Glutamatergic neuron (in vitro differentiated cells): ENCODE measurements around the gene LMLN. TPM values are rescaled to one million over a fixed set of nuclear protein-coding genes. Genes with fewer than 3 reads are reported as not detected.
A peak's percentile ranks its signal among the peaks of the same experiment; 100 is the strongest.
"Not testable (repeated sequence)": the region's sequence is repeated elsewhere in the genome, so short reads cannot be mapped to it uniquely, and the experiment has no call there.

ENCODE experiments used
- DNase-seq: peaks from one replicate; pipeline ENCODE4 v3.0.0; 2022
- H3K27ac Mint-ChIP-seq: one replicate; pipeline ENCODE4 v1.8.0; 2020; ENCODE audit warnings: mild to moderate bottlenecking, mixed read lengths, inconsistent platforms; ENCODE audit not compliant: unreplicated experiment
- H3K27me3 Mint-ChIP-seq: one replicate; pipeline ENCODE4 v1.8.0; 2020; ENCODE audit warnings: mild to moderate bottlenecking, moderate library complexity, mixed read lengths, inconsistent platforms; ENCODE audit not compliant: unreplicated experiment
- H3K36me3 Mint-ChIP-seq: one replicate; pipeline ENCODE4 v1.8.0; 2020; ENCODE audit warnings: mild to moderate bottlenecking, mixed read lengths, inconsistent platforms; ENCODE audit not compliant: unreplicated experiment
- H3K4me1 Mint-ChIP-seq: one replicate; pipeline ENCODE4 v1.8.0; 2020; ENCODE audit warnings: mild to moderate bottlenecking, low read depth, mixed read lengths, inconsistent platforms; ENCODE audit not compliant: unreplicated experiment
- H3K4me3 Mint-ChIP-seq: one replicate; pipeline ENCODE4 v1.8.0; 2020; ENCODE audit warnings: mild to moderate bottlenecking, mixed read lengths, inconsistent platforms; ENCODE audit not compliant: unreplicated experiment
- H3K9me3 Mint-ChIP-seq: one replicate; pipeline ENCODE4 v1.8.0; 2020; ENCODE audit warnings: mild to moderate bottlenecking, moderate library complexity, mixed read lengths, inconsistent platforms; ENCODE audit not compliant: unreplicated experiment
- CTCF ChIP-seq: fragments of 200-600 bp; sonication (generic); IDR thresholded peaks from one replicate; pipeline ENCODE4 v1.5.0; 2021; ENCODE audit not compliant: partially characterized antibody, unreplicated experiment
- total RNA-seq: library from RNA; stranded (reverse); fragmentation: NEBNext Ultra II Directional; extraction: Animal tissue kit (Norgen Biotek cat#: 25700); gene quantifications from one replicate; pipeline ENCODE4 v1.2.1, GENCODE V29; 2021; ENCODE audit not compliant: unreplicated experiment

The LMLN gene
- total RNA-seq, 1 donor from 2014 or later = 3.7 TPM

- TF ChIP-seq CTCF = no peak
- Mint-ChIP-seq H3K36me3 (no peaks in the 10 kb centered on the region), H3K27ac (no peak overlapping the region), H3K9me3 (peaks cover 3% of the 10 kb centered on the region), H3K4me3 (no peak overlapping the region), H3K4me1 (peaks cover 1% of the 10 kb centered on the region), H3K27me3 (peaks cover 11% of the 10 kb centered on the region)
- DNase-seq = peak; percentile 30
Observed at GRCh38 chr3:198081421-198081844, 121.4 kb downstream of the LMLN start.

GRCh38 chr3:198082226-198082625, 122.2 kb downstream of the LMLN start:
- H3K27ac Mint-ChIP-seq, H3K9me3 Mint-ChIP-seq, H3K4me3 Mint-ChIP-seq, DNase-seq, H3K4me1 Mint-ChIP-seq, H3K36me3 Mint-ChIP-seq: not testable (repeated sequence)
- peaks cover 11% of the 10 kb centered on the region for H3K27me3 Mint-ChIP-seq

GRCh38 chr3:198088421-198088955, 128.5 kb downstream of the LMLN start:
- Mint-ChIP-seq H3K27me3 (peaks cover 4% of the 10 kb centered on the region), H3K4me1 (no peaks in the 10 kb centered on the region), H3K27ac (no peak overlapping the region), H3K9me3 (no peaks in the 10 kb centered on the region), H3K36me3 (no peaks in the 10 kb centered on the region), H3K4me3 (no peak overlapping the region)
- no peak for DNase-seq
- no peak for TF ChIP-seq CTCF

GRCh38 chr3:198090795-198091332, 130.8 kb downstream of the LMLN start:
- no peak overlapping the region for H3K4me3 Mint-ChIP-seq
- H3K27ac Mint-ChIP-seq = no peak overlapping the region
- no peak for DNase-seq
- H3K9me3 Mint-ChIP-seq = no peaks in the 10 kb centered on the region
- no peaks in the 10 kb centered on the region for H3K36me3 Mint-ChIP-seq
- H3K4me1 Mint-ChIP-seq = no peaks in the 10 kb centered on the region
- no peak for TF ChIP-seq CTCF
- H3K27me3 Mint-ChIP-seq = peaks cover 4% of the 10 kb centered on the region

- TF ChIP-seq CTCF = no peak
- Mint-ChIP-seq H3K4me1 (no peaks in the 10 kb centered on the region), H3K4me3 (no peak overlapping the region), H3K36me3 (no peaks in the 10 kb centered on the region), H3K27me3 (peaks cover 3% of the 10 kb centered on the region), H3K27ac (no peak overlapping the region), H3K9me3 (no peaks in the 10 kb centered on the region)
- no peak for DNase-seq
Observed at GRCh38 chr3:198092276-198092675, 132.3 kb downstream of the LMLN start.
